Dermis blood vessel endothelial cell (primary cell): ENCODE results near the gene ZNF112. TPM values are rescaled to one million over a fixed set of nuclear protein-coding genes. Genes with fewer than 3 reads are reported as not detected.
"Not testable (repeated sequence)": the region's sequence is repeated elsewhere in the genome, so short reads cannot be mapped to it uniquely, and the experiment has no call there.

Experiments used
- DNase-seq: peaks from one replicate; pipeline ENCODE4 v3.0.0; 2010
- total RNA-seq: library from RNA; depleted of rRNA; stranded (reverse); fragments of >200 nt; gene quantifications from 2 replicates; pipeline ENCODE4 v1.2.3, GENCODE V29; 2014

The ZNF112 gene
- total RNA-seq: 8.3 and 9.9 TPM in 2 replicates

DNA sequence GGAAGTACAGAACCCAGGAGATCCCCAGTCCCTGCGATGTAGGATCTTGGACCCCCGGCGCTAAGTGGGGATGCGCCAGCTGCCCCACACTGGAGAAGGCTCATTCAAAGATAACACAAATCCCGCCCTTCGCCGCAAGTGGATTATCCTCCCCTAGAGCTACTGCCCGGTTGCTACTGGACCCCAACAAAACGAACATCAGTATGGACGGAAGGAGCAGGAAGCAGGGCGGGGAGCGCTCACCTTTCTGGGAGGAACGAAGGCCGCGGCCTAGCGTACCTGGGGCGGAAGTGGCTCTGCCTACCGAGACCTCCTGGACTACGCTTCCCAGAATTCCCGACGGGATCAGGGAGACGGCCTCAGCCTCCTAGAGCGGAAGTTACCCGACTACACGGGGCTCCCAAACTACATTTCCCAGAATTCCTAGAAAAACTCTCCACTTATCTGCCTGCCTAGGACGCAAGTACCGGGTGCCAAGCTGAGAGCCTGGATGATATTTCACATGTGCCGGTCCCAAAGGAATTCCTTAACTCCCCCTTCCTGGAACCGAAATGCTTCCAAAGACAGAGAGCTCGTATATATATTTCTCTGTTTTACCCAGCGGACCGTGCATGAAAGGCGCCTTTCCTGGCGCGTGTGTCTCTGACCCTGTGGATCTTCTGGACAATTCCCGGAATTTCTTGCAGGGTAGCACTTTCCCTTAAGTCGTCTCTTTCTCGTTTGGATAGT, at the start of gene ZNF112:
Gene ZNF112, minus strand, starts transcription at position 298 of the 729 bp plus-strand sequence. CDS start 16,141 bp downstream, outside the sequence.
- peak; percentile 92 for DNase-seq

DNA sequence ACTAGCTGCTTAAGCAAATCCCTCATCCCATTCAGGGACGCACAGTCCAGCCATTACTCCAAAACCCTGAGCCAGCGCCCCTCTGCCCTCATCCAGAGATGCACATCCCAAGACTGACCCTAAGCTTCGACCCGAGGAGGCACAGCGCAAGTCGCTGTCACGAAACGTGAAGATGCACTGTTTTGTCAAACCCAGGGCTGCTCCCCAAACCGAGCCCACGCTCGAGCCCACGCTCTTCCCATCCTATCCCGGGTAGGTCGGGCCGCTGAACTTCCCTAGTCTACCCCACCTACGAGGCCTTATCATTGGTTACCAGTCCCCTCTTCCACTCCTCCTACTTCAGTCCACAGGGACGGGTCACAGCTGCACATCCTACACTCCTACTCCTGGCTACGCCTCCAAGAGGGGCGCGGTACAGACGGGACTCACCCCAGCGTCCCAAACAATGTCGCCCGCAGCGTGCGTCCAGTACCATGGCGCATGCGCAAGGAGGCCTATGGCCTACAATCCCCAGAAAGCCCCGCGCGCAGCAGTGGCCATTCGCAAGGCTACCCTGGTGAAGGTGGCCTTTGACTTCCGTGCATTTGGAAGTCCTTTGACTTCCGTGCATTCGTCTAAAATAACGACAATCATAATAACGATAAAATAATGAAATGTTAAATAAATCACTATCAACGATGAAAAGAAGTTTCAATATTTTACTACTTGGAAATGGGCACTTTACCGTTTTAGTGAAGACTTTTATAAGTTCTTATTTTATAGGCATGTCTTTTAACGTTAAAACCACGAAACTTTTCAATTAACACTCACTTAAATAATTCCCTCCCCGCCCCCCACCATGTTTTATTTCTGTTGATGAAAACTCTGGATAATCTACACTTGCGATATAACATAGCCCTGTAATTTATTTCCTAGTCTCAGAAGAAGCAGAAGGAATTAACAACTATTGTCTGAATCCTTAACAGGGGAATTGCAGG, 44.9 kb upstream of the ZNF112 start, which contains the start of gene ZNF285:
Gene ZNF285, minus strand, starts transcription at position 470 of the 977 bp plus-strand sequence. CDS start 4,395 bp downstream, outside the sequence.
- peak; percentile 98 for DNase-seq

DNA sequence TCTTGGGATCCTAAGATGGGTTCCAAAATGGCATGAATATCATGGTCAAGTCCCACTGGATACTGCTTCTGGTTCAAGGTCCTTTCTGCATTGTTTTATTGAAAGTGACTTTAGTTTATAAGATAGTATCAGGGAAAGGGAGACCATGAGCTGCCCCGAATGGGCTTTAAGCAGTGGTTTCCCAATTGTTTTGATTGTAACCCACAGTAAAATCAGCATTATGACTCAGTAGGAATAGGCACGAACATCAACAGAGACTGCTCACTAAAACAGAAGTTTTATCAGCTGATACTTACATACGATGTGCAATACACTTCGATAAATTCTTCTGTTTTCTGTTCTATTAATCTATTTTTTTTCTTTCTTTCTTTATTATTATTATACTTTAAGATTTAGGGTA, 32.8 kb upstream of the ZNF112 start:
- DNase-seq: not testable (repeated sequence)

DNA sequence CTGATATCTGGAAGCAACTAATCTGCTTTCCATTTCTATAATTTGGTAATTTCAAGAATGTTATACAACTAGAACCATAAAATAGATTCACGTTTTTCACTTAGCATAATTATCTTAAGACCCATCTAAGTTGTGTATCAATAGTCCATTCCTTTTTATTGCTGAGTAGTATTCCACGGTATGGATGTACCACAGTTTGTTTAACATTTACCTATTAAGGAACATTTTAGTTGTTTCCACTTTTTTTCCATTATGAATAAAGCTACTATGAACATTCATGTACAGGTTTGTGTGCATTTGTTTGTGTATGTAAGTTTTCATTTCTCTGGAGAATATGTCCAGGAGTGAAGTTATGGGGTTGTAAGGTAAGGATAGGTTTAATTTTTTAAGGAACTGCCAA, 18.3 kb upstream of the ZNF112 start:
- DNase-seq: no peak

DNA sequence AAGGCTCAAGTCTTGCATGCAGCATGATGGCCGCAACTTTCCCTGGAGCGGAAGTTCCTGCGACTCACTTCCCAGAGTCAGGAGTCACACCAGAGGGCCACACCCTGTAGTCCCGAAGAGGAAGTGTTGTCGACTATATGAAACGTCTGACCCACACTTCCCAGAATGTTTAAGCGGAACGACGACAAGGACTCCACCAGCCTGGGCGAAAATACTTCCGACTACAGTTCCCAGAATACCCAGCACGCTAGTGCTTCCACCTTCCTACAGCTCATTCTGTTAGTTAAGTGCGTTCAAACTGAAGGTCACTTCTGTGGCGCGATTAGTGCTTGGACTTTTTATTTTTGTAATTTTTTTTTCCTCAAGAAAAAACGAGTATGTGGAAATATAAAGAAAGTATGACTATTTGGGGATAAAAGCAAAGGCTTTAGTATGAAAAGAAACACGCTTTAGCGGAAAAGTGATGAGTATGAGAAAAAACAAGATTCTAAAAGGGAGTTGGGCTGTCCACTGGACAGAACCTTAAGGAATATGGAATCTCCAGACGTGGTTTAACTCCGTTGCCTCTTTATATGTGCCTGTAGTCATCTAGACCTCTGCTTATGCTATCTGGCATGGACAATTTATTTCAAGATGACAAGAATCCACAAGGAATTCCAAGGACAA, 15.5 kb upstream of the ZNF112 start:
- DNase-seq: no peak

DNA sequence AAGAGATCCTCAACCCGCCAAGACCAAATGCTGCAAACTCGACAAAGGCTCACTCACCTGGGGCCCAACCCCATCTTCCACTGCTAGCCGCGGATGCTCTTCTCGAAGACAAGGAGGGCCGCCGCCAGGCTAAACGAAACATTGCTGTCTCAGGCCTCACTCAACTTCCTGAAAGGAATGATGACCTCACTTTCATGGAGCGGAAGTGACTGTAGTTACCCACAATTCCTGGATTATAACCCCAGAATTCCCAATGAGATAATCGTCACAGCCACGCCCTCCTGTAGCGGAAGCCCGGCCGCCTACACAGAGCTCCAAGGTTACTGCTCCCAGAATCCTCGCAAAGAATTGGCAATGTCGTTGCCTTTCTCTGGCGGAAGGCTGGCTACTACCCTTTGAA, 10.5 kb upstream of the ZNF112 start:
- DNase-seq: peak; percentile 19

DNA sequence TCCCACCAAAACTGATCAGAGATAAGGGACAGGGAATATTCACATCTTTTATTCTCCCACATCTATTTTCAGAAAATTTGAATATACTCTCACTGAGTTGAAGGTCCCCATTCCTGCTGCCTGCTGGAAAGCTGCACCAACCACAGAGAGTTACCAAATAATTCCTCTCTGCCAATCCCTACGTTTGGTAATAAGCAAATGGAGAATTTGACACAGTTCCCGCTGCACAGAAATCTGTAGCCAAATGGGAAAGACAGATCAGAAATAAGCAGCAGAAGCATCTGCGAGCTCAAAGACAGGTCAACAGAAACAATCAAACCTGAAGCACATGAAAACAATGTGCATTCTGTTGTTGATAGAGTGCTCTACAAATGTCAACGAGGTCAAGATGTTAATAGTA, 9.9 kb downstream of the ZNF112 start:
- no peak for DNase-seq

DNA sequence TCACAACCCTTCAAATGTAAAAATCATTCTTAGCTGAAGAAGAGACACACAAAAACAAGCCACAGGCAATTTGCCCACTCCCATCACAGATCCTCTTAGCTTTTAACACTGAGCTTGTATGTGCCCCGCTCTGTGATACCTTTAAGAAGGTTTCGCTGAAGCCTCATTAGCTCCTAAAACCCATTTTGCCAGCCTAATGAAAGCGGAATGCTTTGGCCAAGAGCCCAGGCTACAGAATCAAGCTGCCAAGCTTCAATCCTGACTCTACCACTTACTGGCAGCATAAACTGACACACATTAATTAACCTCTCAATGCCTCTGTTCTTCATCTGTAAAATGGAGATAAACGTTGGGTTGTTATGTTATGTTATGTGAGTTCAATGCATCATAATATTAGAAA, 10.5 kb downstream of the ZNF112 start:
- no peak for DNase-seq

DNA sequence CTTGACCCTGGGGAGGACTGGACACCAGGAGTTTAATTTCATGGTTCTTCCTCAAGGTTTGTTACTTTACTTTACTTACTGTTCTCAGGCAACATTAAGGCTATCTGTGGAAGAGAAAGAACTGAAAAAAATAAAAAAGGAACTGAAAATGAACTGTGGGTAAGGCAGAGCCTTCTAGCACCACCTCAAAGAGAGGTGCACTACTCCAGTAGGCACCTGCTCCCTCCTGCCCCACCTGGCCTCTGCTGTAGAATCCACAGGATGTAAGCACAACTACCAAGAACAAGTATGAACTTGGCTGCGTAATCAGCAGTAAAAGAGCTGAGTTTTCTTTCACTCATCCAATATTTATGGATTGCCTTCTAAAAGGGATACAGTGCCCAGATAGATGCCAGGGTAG, 12.2 kb downstream of the ZNF112 start:
- no peak for DNase-seq

DNA sequence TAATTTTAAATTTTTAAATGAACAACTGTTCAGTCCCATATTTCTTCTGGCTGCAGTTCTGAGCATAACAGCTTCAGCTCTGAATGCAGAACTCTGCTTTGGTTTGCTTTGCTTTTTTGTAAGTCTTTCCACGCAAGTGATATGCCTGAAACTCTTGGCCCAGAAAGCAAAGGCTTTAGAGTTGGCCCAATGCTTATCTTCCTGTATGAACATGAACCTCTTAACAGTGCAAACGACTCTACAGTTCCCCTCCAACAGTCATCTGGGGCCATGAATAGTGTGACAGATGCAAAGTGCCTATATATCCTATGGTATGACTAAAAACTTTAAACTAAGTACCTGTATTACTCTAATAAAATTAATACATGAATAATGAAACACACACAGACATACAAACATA, 14.7 kb downstream of the ZNF112 start:
- no peak for DNase-seq

DNA sequence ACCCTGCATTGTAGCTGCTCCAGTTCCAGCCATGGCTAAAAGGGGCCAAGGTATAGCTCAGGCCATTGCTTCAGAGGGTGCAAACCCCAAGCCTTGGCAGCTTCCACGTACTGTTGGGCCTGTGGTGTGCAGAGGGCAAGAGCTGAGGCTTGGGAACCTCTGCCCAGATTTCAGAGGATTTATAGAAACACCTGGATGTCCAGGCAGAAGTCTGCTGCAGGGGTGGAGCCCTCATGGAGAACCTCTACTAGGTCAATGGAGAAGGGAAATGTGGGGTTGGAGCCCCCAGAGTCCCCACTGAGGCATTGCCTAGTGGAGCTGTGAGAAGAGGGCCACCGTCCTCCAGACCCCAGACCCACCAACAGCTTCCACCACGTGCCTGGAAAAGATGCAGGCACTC, 21.8 kb downstream of the ZNF112 start:
- DNase-seq: not testable (repeated sequence)

DNA sequence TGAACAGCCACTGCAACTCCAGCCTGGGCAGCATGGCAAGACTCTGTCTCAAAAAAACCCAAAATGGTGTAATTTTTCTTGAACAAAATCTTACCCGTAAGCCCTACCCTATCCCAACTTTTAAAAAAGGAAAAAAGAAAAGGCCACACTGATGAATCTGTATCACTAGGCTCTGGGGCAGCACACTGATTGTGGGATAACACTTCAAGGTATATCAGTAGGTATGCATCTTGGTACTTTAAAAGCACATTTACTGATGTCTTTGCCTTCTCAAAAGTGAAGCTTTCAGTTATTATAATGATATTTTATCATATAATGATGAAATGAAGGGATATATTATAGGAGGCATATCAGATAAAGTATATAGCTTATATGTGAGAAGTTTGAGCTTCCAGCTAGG, 24.3 kb downstream of the ZNF112 start:
- no peak for DNase-seq

DNA sequence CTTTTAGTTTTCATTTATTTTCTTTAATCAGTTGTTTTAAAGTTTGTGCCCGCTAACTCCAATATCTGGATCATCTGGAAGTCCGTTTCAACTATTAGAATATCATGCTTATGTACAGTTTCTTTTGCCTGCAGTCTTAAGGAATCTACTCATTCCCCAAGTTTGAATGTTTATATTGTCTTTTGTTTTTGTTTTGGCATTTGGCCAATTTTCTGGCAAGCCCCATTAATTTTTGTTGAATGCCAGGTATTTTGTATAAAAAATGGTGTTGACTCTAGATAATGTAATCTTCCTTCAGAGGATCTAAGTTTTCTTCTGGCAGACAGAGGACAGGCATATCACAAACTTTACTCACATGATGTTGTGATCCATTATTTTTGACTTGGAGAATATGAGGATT, 40.6 kb downstream of the ZNF112 start:
- peak; percentile 26 for DNase-seq

DNA sequence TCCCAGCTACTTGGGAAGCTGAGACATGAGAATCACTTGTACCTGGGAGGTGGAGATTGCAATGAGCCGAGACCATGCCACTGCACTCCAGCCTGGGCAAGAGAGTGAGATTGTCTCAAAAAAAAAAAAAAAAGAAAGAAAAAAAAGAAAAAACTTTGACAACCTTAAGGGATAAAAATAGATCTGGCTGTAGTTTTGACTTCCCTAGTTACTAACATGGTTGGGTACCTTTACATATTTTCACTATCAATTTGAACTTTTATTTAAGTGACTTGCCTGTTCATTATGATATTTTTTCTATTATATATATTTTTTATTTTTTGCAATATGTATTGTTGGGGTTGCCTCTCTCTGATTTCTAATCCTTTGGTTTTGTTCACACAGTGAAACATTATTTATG, 43.2 kb downstream of the ZNF112 start:
- no peak for DNase-seq

DNA sequence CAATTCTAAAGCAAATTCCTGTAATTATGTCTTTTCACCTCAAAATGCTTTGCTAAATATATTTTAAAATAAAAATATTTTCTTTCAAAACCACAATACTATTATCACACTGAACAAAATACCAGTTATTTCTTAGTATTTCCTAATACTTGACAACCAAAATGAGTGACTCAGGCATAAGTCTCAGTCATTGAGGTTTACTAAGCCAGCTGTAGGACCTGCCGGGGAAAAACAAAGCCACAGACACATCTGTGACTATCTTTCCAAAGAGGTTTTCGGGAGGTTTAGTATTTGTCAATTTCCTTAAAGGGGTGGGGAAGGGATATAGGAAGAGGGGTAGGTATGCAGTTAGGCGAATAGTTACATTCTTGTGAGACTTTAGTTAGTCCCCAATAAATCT, 48.5 kb downstream of the ZNF112 start:
- no peak for DNase-seq

DNA sequence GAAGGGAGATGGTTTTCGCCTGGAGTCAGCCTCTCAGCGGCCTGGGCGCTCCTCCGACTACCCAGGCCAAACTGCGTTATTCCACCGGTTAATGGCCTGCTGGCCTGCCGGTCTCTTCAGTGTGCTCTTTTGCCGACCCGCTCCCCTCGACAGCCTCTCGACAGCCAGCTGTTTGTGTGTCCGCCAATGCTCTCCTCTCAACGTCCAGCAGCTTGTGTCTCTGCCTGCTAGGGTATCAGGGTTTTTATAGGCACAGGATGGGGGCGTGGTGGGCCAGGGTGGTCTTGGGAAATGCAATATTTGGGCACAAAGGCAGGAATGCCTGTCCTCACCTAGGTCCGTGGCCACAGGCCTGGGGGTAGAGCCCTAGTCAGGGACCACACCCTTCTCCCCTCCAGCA, 50.2 kb downstream of the ZNF112 start:
- no peak for DNase-seq

DNA sequence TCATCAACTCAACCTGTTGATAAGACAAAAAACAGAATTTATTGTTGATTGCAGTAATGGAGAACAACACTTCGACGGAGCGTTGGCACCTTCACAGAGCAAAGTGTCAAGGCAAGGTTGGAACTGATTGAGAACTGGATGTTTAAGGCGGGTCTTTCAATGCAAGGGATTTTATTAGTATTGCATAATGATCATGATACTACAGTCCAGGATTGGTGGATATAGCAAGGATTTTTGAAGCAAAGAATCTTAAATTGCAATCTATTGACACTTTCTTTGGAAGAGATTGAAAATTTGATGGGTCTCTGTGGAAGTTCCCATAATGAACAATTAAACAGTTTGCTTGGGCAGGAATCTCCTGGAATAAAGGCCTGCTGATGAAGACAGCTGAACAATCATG, 51.0 kb downstream of the ZNF112 start:
- no peak for DNase-seq

DNA sequence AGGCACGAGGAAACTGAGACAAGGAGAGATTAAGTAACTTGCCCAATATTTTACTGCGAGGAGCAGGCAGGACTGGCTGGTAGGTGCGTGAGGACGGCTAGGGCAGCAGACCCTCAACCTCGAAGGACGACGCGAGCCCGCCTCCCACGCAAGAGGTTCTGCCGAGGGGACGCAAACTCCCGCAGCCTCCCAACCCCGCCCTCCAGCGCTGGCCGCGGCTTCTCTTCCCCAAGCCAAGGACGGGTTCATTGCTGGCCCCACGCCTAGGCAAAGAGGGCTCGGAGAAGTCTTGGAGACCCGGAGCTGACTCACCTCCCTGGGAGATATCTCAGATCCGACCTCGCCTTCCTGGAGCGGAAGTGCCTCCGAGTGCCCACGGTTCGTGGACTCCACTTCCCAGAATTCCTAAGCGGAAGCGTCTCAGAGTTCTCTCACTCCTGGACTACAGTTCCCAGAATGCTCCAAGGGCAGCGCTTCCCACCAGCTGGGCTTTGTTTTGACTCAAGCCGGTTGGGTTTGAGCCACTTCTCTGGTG, 51.8 kb downstream of the ZNF112 start, which contains the start of gene ZNF235:
Gene ZNF235, minus strand, starts transcription at position 367 of the 535 bp plus-strand sequence. CDS start 1,621 bp downstream, outside the sequence.
- DNase-seq: peak; percentile 98

DNA sequence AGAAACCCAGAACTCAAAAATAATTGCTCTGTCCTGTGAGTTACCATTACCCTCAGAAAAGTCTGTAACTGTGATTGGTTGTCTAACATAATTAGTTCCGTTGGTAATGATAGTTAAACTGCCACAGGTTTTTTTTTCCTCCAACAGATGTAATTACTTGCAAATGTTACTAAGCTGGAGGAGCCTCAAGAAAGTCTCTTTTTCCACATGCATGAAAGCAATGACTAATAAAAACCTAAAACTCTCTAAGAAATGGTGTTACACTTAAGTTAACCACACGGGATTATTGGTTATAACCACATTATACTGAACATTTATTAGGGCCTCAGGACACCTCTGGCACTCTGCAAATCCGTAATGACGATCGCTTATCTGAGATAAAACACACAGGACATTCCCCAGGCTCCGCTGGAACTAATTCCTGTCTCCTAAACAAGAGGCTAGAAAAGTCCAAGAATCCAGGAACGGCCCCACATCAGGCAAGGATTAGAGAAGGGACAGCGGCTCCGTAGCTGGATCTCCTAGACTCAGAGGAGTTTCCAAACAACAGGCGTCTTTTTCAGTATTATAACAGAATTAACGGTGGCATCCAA, 52.4 kb downstream of the ZNF112 start:
- DNase-seq: peak; percentile 40

DNA sequence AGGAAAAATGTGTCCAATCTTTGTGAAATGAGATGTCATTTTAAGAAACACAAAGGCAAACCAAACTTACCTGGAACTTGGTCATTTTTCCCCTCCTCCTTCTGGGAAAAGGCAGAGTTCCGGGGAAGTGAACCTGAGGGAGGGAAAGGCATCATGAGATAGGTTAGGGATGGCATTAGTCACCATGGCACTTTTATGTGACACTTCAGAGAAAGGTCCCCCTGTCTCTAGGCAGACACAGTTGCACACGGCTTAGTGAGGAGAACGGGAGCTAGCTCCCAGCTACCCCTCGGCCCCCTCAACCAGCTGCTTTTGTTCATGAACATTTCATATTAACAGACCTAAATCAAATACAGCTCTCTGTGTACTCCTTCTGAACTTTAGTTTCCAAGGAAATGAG, 53.2 kb downstream of the ZNF112 start:
- no peak for DNase-seq

DNA sequence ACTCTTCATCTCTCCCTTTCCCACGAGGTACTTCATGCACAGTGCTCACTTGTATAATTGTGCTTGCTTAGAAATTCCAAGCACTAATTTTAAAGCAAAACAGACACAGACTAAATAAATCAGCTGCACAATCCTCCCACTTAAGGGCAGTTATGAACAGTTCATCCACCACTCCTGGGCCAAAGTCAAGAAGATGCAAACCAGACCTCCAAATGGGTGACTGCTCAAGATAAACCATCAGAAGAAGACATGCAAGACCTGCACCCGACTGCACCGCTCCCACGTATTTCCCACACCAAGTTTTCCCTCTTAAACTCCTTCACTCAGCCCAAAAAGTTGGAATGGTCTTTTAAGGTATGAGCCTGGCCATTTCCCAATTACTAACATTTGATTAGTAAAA, 71.5 kb downstream of the ZNF112 start:
- no peak for DNase-seq

DNA sequence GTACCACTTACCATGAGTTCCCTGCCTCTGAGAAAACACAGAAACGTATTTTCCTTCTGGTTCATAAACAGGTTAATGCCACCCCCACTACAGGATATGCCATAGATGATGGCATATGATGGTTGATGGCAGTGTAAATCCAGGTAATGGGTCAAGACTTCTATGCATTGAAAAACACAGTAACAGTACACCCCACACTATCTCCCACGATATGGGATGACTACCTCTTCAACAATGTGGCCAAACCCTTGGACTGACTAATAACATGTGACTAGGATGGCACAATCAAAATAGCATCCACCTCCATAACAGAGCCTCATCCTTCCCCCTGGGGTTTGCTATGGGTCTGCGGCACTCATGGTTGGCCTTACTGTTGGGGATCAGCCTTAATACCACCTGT, 73.6 kb downstream of the ZNF112 start:
- no peak for DNase-seq
